ENCODE measurements around the gene CKS2.
"Not testable (repeated sequence)": the region's sequence is repeated elsewhere in the genome, so short reads cannot be mapped to it uniquely, and the experiment has no call there.

- not testable (repeated sequence) for TF ChIP-seq CTCF (IDR thresholded peaks at IDR 0.05; ENCODE audit: insufficient read depth, low read depth, low read length); EZH2 (IDR thresholded peaks at IDR 0.05; ENCODE audit: insufficient read depth, low read length)
Measured at GRCh38 chr9:89282248-89282968, 28.6 kb upstream of the CKS2 start.
